Measurements from ENCODE around the gene IL4.

The IL4 gene

GRCh38 chr5:132669966-132670882 is 3.6 kb upstream of the IL4 start:
- no peak overlapping the region for H3K27ac ChIP-seq
- no peak for DNase-seq (ENCODE audit: low read depth, low spot score)

- no peak overlapping the region for H3K27ac ChIP-seq
- no peak for DNase-seq (ENCODE audit: low read depth, low spot score)
Measured at GRCh38 chr5:132671000-132671399, 2.8 kb upstream of the IL4 start.

GRCh38 chr5:132673488-132673887 is 301 bp upstream of the IL4 start:
- H3K27ac ChIP-seq: no peak overlapping the region
- DNase-seq (ENCODE audit: low read depth, low spot score): no peak

GRCh38 chr5:132674671-132675506 is 1.1 kb downstream of the IL4 start:
- DNase-seq (ENCODE audit: low read depth, low spot score): peak; percentile 86
- H3K27ac ChIP-seq: peak overlapping the region; percentile 88

- peak overlapping the region; percentile 88 for H3K27ac ChIP-seq
Measured at GRCh38 chr5:132675936-132676689, 2.3 kb downstream of the IL4 start.

GRCh38 chr5:132677191-132677590 is 3.4 kb downstream of the IL4 start:
- H3K27ac ChIP-seq: peak overlapping the region; percentile 38
- DNase-seq (ENCODE audit: low read depth, low spot score): peak; percentile 39

More at GRCh38 chr5:132675936-132676689, 2.3 kb downstream of the IL4 start:
- no peak for DNase-seq (ENCODE audit: low read depth, low spot score)

GRCh38 chr5:132677682-132678400 is 4.1 kb downstream of the IL4 start:
- no peak for DNase-seq (ENCODE audit: low read depth, low spot score)
- H3K27ac ChIP-seq: no peak overlapping the region

- DNase-seq (ENCODE audit: low read depth, low spot score): no peak
- no peak overlapping the region for H3K27ac ChIP-seq
Measured at GRCh38 chr5:132678735-132679134, 4.9 kb downstream of the IL4 start.

GRCh38 chr5:132679166-132679565 is 5.4 kb downstream of the IL4 start:
- no peak for DNase-seq (ENCODE audit: low read depth, low spot score)
- H3K27ac ChIP-seq: no peak overlapping the region

- DNase-seq (ENCODE audit: low read depth, low spot score): no peak
- peak overlapping the region; percentile 14 for H3K27ac ChIP-seq
Measured at GRCh38 chr5:132679717-132680380, 6.1 kb downstream of the IL4 start.

GRCh38 chr5:132680780-132681475 is 7.1 kb downstream of the IL4 start:
- DNase-seq (ENCODE audit: low read depth, low spot score): no peak

GRCh38 chr5:132681476-132681831 is 7.7 kb downstream of the IL4 start:
- H3K27ac ChIP-seq: no peak overlapping the region

More at GRCh38 chr5:132680780-132681475, 7.1 kb downstream of the IL4 start:
- H3K27ac ChIP-seq: no peak overlapping the region

GRCh38 chr5:132681983-132682382 is 8.2 kb downstream of the IL4 start:
- DNase-seq (ENCODE audit: low read depth, low spot score): no peak
- no peak overlapping the region for H3K27ac ChIP-seq

More at GRCh38 chr5:132681476-132681831, 7.7 kb downstream of the IL4 start:
- DNase-seq (ENCODE audit: low read depth, low spot score): no peak

- DNase-seq (ENCODE audit: low read depth, low spot score): no peak
- H3K27ac ChIP-seq: no peak overlapping the region
Measured at GRCh38 chr5:132684491-132684890, 10.7 kb downstream of the IL4 start.

GRCh38 chr5:132684922-132685720 is 11.3 kb downstream of the IL4 start:
- DNase-seq (ENCODE audit: low read depth, low spot score): no peak
- no peak overlapping the region for H3K27ac ChIP-seq

GRCh38 chr5:132686193-132686592 is 12.4 kb downstream of the IL4 start:
- H3K27ac ChIP-seq: no peak overlapping the region
- no peak for DNase-seq (ENCODE audit: low read depth, low spot score)

GRCh38 chr5:132687995-132688394 is 14.2 kb downstream of the IL4 start:
- H3K27ac ChIP-seq: no peak overlapping the region
- DNase-seq (ENCODE audit: low read depth, low spot score): no peak
